Astrocyte of the spinal cord (primary cell): ENCODE measurements around the gene LRFN3.
A peak's percentile ranks its signal among the peaks of the same experiment; 100 is the strongest.

Experiments used
- DNase-seq: peaks from one replicate; pipeline ENCODE4 v3.0.0; 2011; ENCODE audit warnings: low read depth, low spot score
- H3K4me3 ChIP-seq: 2 replicates; pipeline ENCODE4 v1.5.1; 2011; ENCODE audit warnings: low read depth, mild to moderate bottlenecking, low read length, moderate library complexity
- CTCF ChIP-seq: IDR thresholded peaks from 2 replicates; pipeline ENCODE4 v1.5.1; 2012; ENCODE audit warnings: low read depth, mild to moderate bottlenecking, low read length, inconsistent platforms
- in situ Hi-C: cut with HindIII; loops from 2 replicates; pipeline ENCODE4 v1.10.0; 2017; ENCODE audit warnings: low sequenced_read_pairs

The LRFN3 gene

GRCh38 chr19:35991731-35992450 is 55.7 kb downstream of the LRFN3 start:
- H3K4me3 ChIP-seq = no peak overlapping the region
- no peak for DNase-seq
- TF ChIP-seq CTCF = no peak
- in situ Hi-C loops = no loop called here

- in situ Hi-C loops = no loop called here
- TF ChIP-seq CTCF = no peak
- no peak overlapping the region for H3K4me3 ChIP-seq
- DNase-seq = no peak
These were observed 57.0 kb downstream of the LRFN3 start for GRCh38 chr19:35992907-35993765.

- no peak for DNase-seq
- H3K4me3 ChIP-seq = peak overlapping the region; percentile 71
- peak; percentile 1 for TF ChIP-seq CTCF
- in situ Hi-C loops = no loop called here
These were observed 57.9 kb downstream of the LRFN3 start for GRCh38 chr19:35993923-35994598.
